ENCODE data around the gene NTPCR. TPM values are rescaled to one million over a fixed set of nuclear protein-coding genes. Genes with fewer than 3 reads are reported as not detected.

The NTPCR gene
- total RNA-seq, 3 donors from 2014 or later: 36.5 to 49.9 (median 46.4) TPM

DNA sequence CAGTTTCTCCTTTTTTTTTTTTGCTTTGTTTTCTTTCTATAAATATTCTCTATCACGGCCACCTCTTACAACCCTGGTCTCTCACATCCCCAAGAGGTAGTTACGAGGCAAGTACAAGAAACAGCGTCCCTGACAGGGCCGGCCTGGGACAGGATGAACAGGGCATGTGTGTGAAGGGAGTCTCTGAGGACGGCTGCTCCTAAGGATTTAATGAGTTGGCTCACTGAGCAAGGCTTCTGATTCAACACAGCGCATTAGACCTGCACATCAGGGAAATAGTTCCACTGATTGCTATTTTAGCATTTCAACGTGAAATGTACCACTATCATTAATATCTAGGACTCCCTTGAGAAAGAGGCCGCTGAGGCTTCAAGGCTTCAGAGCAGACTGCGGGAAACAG, 54.0 kb downstream of the NTPCR start:
- no peak overlapping the region for H3K4me3 ChIP-seq
- ATAC-seq (no peak), DNase-seq (no peak)
- H3K4me1 ChIP-seq (ENCODE audit: low read depth): no peaks in the 10 kb centered on the region
- H3K36me3 ChIP-seq (ENCODE audit: low read depth): no peaks in the 10 kb centered on the region
- intact Hi-C loops (cut with DNase I, micrococcal nuclease): no loop called here
- no peaks in the 10 kb centered on the region for H3K9me3 ChIP-seq
- TF ChIP-seq, protein P1, sequence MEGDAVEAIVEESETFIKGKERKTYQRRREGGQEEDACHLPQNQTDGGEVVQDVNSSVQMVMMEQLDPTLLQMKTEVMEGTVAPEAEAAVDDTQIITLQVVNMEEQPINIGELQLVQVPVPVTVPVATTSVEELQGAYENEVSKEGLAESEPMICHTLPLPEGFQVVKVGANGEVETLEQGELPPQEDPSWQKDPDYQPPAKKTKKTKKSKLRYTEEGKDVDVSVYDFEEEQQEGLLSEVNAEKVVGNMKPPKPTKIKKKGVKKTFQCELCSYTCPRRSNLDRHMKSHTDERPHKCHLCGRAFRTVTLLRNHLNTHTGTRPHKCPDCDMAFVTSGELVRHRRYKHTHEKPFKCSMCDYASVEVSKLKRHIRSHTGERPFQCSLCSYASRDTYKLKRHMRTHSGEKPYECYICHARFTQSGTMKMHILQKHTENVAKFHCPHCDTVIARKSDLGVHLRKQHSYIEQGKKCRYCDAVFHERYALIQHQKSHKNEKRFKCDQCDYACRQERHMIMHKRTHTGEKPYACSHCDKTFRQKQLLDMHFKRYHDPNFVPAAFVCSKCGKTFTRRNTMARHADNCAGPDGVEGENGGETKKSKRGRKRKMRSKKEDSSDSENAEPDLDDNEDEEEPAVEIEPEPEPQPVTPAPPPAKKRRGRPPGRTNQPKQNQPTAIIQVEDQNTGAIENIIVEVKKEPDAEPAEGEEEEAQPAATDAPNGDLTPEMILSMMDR (IDR thresholded peaks at IDR 0.05): no peak

DNA sequence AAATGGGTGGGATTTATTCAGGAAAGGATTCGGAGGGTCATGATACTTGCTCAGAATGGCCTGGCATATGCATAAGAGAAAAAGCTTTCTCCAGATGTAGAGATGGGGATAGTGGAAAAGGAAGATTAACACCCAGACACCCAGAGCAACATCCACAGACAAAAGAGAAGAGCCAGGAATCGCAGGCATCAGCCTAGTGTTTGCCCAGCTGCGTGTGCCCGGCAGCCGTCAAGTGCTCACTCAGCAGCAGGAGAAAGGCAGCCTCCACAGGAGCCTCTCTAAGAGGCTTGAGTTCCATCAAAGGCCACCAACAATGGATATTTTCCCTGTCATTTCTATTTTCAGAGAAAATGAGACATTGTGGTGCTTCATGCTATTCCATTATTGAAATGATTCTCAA, 54.7 kb downstream of the NTPCR start:
- H3K4me1 ChIP-seq (ENCODE audit: low read depth): no peaks in the 10 kb centered on the region
- TF ChIP-seq, protein P1 (IDR thresholded peaks at IDR 0.05): no peak
- no peaks in the 10 kb centered on the region for H3K36me3 ChIP-seq (ENCODE audit: low read depth)
- no peaks in the 10 kb centered on the region for H3K9me3 ChIP-seq
- intact Hi-C loops (cut with DNase I, micrococcal nuclease): no loop called here
- no peak for DNase-seq
- H3K4me3 ChIP-seq: no peak overlapping the region
- ATAC-seq: no peak

DNA sequence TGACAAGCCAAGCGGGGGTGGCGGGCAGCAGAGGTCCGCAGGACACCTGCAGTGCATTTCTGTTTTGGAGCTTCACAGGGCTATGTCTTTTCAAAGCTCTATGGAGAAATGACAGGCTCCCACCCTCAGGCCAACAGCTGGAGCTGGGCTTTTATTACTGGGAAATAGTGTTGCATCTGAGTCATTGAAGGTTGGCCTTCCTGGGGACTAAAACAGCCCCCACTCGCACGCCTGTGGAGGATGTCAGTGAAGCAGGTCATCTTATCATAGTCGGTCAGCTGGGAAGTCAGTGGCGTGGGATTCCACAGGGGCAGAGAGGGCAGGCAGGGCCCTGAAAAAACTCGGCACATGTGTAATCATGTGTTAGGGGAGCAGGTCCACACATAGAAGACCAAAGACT, 55.3 kb downstream of the NTPCR start:
- TF ChIP-seq, protein P1 (IDR thresholded peaks at IDR 0.05): no peak
- DNase-seq (no peak), ATAC-seq (no peak)
- Histone ChIP-seq H3K9me3 (no peaks in the 10 kb centered on the region), H3K4me1 (ENCODE audit: low read depth) (no peaks in the 10 kb centered on the region), H3K36me3 (ENCODE audit: low read depth) (no peaks in the 10 kb centered on the region), H3K4me3 (no peak overlapping the region)
- intact Hi-C loops (cut with DNase I, micrococcal nuclease): no loop called here

DNA sequence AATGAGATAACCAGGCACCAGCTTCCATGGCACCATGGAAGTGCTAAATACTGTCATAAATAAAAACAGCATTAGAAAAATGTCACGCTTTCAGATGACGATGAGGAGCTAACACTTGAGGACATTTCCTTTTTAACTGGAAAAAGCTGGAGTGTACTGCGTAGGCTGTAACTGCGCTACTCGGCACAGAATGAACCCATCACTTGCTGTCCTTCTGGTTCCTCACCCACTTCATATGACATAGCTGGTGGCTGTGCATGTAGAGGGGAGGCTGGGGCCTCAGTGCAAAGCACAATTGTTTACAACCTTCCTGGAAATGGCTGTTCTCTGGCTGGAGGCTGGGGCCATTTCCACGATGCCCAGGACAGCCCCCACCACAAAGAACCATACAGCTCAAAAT, 55.7 kb downstream of the NTPCR start:
- ATAC-seq (no peak), DNase-seq (no peak)
- Histone ChIP-seq H3K4me1 (ENCODE audit: low read depth) (no peaks in the 10 kb centered on the region), H3K36me3 (ENCODE audit: low read depth) (no peaks in the 10 kb centered on the region), H3K4me3 (no peak overlapping the region), H3K9me3 (no peaks in the 10 kb centered on the region)
- intact Hi-C loops (cut with DNase I, micrococcal nuclease): no loop called here
- TF ChIP-seq, protein P1 (IDR thresholded peaks at IDR 0.05): no peak

DNA sequence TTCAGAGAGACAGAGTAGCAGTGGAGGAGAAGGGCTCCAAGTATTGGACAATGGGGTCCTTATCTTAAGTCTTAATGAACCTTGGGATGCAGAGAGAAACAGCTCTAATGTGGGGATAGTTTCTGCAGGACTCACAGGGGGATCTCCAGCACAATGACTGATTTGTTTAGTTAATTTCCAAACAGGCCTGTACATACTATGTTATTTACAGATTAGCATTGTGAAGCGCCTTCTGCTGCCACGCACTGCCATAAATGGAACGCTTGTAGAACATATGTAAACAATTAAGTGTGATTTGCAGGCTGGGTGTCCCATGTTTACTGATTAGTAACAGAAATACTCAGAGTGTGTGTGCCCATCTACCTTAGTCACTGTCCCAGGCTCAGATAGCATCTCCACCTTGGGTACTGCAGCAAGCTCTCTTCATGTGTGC, 56.1 kb downstream of the NTPCR start:
- Histone ChIP-seq H3K36me3 (ENCODE audit: low read depth) (no peaks in the 10 kb centered on the region), H3K4me3 (no peak overlapping the region), H3K4me1 (ENCODE audit: low read depth) (no peaks in the 10 kb centered on the region), H3K9me3 (no peaks in the 10 kb centered on the region)
- TF ChIP-seq, protein P1 (IDR thresholded peaks at IDR 0.05): no peak
- DNase-seq (no peak), ATAC-seq (no peak)
- intact Hi-C loops (cut with DNase I, micrococcal nuclease): no loop called here

DNA sequence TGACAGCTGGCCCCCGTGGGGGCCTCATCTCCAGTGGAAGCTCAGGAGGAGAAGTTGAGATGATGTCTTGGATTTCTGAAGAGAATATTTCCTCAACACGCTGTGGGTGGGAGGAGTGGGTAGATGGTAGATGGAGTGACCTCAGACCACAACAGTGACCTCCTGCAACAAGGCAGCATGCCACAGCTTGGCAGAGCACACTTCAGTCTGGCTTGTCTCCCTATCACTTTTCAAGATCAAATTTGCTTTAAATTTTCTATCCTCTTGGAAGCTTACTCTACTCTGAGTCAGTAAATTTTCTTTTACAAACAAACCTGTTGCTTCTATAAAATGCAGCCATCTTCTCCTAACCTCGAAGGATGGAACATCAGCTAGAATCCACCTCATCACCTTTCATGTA, 59.7 kb downstream of the NTPCR start:
- TF ChIP-seq, protein P1 (IDR thresholded peaks at IDR 0.05): no peak
- no peaks in the 10 kb centered on the region for H3K9me3 ChIP-seq
- ATAC-seq (no peak), DNase-seq (no peak)
- H3K4me1 ChIP-seq (ENCODE audit: low read depth): no peaks in the 10 kb centered on the region
- intact Hi-C loops (cut with DNase I, micrococcal nuclease): no loop called here
- no peak overlapping the region for H3K4me3 ChIP-seq
- no peaks in the 10 kb centered on the region for H3K36me3 ChIP-seq (ENCODE audit: low read depth)

Data from mucosa of descending colon (tissue), 3 donors.